IMR-90 (cell line): ENCODE data around the gene STKLD1.

ENCODE experiments used
- CHD1 ChIP-seq: IDR thresholded peaks from 2 replicates; pipeline ENCODE4 v1.6.1; 2012; ENCODE audit warnings: low read depth, low read length, improper control_type of control experiment
- RFX5 ChIP-seq: IDR thresholded peaks from 2 replicates; pipeline ENCODE4 v1.8.0; 2012; ENCODE audit warnings: low read depth, mild to moderate bottlenecking, low read length, moderate library complexity

- TF ChIP-seq CHD1 (no peak), RFX5 (no peak)
Measured at GRCh38 chr9:133367778-133368177, 8.4 kb upstream of the STKLD1 start.
